Esophagus squamous epithelium (tissue), 4 donors: ENCODE data around the gene PCDH17.

Source experiments
- CTCF ChIP-seq, 6 experiments: fragments of 450-650 bp in 4 of 6; fragments of 200-600 bp in 2 of 6; sonication (generic) in 2 of 6; IDR thresholded peaks; one replicate each; pipeline ENCODE4 v1.5.1; 2016 to 2019; ENCODE audit warnings: antibody characterized with exemption in 6 of 6, mild to moderate bottlenecking in 4 of 6, moderate library complexity in 4 of 6
- POLR2A ChIP-seq, 4 donors: fragments of 450-650 bp; IDR thresholded peaks; one replicate each; pipeline ENCODE4 v1.6.1; 2017; ENCODE audit warnings: antibody characterized with exemption in 4 of 4, mild to moderate bottlenecking in 4 of 4, moderate library complexity in 3 of 4

GRCh38 chr13:57632276-57633140 is 964 bp downstream of the PCDH17 start:
- no peak for TF ChIP-seq CTCF (IDR thresholded peaks at IDR 0.05)
- no peak for TF ChIP-seq POLR2A (IDR thresholded peaks at IDR 0.05)
